ENCODE data around the gene PAX8. TPM values are rescaled to one million over a fixed set of nuclear protein-coding genes. Genes with fewer than 3 reads are reported as not detected.
A peak's percentile ranks its signal among the peaks of the same experiment; 100 is the strongest.

The PAX8 gene
- total and polyA plus RNA-seq, 2 of the 13 experiments (the other 11 are each of a cell fraction or from before 2014, with no cell fraction given), result 1.5 to 8.8 TPM

GRCh38 chr2:113167115-113167932, 111.4 kb downstream of the PAX8 start (continued):
- TF ChIP-seq NR2C2 (CRISPR knock-in tag; IDR thresholded peaks at IDR 0.05; ENCODE audit: borderline replicate concordance) (peak; percentile 94), SNAPC5 (CRISPR knock-in tag; IDR thresholded peaks at IDR 0.05; ENCODE audit: borderline replicate concordance) (peak; percentile 90), ZNF850 (CRISPR knock-in tag; conservative IDR thresholded peaks at IDR 0.05) (no peak), ZNF879 (CRISPR knock-in tag; IDR thresholded peaks at IDR 0.05) (no peak), ZNF10 (CRISPR knock-in tag; IDR thresholded peaks at IDR 0.05; ENCODE audit: borderline replicate concordance, low read depth) (no peak; the same call in 1 of the 2 replicates), ZMAT5 (CRISPR knock-in tag; IDR thresholded peaks at IDR 0.05; ENCODE audit: borderline replicate concordance, low read depth) (no peak), GLI4 (CRISPR knock-in tag; IDR thresholded peaks at IDR 0.05; ENCODE audit: borderline replicate concordance) (no peak), LRRFIP1 (CRISPR knock-in tag; conservative IDR thresholded peaks at IDR 0.05) (0 out of 2 replicates have a peak, but pooled peaks have one; percentile 55), ZFY (CRISPR knock-in tag; IDR thresholded peaks at IDR 0.05) (peak; percentile 73), REST (IDR thresholded peaks at IDR 0.05; ENCODE audit: borderline replicate concordance in 1 of 2, low read depth in 1 of 2, low read length in 2 of 2) (no peak), ZMYM4 (CRISPR knock-in tag; IDR thresholded peaks at IDR 0.05) (peak; percentile 98), JDP2 (CRISPR knock-in tag; IDR thresholded peaks at IDR 0.05; ENCODE audit: borderline replicate concordance) (peak; percentile 82; the same call in 1 of the 2 replicates), PAXIP1 (CRISPR knock-in tag; conservative IDR thresholded peaks at IDR 0.05) (peak; percentile 97), ZSCAN25 (CRISPR knock-in tag; IDR thresholded peaks at IDR 0.05) (peak; percentile 94), ZNF883 (CRISPR knock-in tag; IDR thresholded peaks at IDR 0.05; ENCODE audit: not compliant biosample characterization) (peak; percentile 11), DRAP1 (CRISPR knock-in tag; IDR thresholded peaks at IDR 0.05) (peak; percentile 92), HES4 (CRISPR knock-in tag; IDR thresholded peaks at IDR 0.05; ENCODE audit: borderline replicate concordance) (peak; percentile 78; the same call in 1 of the 2 replicates)
